Measurements from ENCODE around the gene PRDM5. TPM values are rescaled to one million over a fixed set of nuclear protein-coding genes. Genes with fewer than 3 reads are reported as not detected.

The PRDM5 gene
- total RNA-seq, 1 donor from 2014 or later: 12.2 TPM

DNA sequence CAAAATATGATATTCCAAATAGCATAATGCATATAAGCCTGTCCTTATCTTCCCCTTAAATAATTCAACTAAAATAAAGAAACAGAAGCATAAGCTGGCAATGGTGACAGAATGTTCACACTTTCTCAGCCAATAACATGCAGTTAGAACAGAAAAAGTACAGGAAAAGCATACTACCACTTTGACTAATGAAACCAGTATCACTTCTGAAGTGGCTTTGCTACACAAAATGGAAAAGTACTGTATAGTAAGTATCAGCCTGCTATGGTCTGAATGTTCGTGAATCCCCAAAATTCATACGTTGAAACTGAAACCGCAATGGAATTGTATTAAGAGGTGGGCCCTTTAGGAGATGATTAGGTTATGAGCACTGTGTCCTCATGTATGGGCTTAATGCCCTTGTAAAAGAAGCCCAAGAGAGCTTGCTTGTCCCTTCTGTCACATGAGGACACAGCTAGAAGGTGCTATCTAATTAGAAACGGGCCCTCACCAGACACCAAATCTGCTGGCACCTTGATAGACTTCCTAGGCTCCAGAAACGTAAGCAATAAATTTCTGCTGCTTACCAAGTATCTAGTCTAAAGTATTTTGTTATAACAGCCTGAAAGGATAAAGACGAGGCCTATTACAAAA is 102.6 kb downstream of the PRDM5 start:
- Histone ChIP-seq H3K27ac (replicated peaks) (no peak overlapping the region), H3K27me3 (ENCODE audit: low read depth) (no peaks in the 10 kb centered on the region), H3K4me3 (no peak overlapping the region), H3K4me1 (peaks cover 16% of the 10 kb centered on the region), H3K36me3 (peaks cover 11% of the 10 kb centered on the region), H3K9me3 (replicated peaks) (no peaks in the 10 kb centered on the region)
- TF ChIP-seq, protein P1, sequence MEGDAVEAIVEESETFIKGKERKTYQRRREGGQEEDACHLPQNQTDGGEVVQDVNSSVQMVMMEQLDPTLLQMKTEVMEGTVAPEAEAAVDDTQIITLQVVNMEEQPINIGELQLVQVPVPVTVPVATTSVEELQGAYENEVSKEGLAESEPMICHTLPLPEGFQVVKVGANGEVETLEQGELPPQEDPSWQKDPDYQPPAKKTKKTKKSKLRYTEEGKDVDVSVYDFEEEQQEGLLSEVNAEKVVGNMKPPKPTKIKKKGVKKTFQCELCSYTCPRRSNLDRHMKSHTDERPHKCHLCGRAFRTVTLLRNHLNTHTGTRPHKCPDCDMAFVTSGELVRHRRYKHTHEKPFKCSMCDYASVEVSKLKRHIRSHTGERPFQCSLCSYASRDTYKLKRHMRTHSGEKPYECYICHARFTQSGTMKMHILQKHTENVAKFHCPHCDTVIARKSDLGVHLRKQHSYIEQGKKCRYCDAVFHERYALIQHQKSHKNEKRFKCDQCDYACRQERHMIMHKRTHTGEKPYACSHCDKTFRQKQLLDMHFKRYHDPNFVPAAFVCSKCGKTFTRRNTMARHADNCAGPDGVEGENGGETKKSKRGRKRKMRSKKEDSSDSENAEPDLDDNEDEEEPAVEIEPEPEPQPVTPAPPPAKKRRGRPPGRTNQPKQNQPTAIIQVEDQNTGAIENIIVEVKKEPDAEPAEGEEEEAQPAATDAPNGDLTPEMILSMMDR (IDR thresholded peaks at IDR 0.05; ENCODE audit: borderline replicate concordance): no peak
- no peak for DNase-seq
- intact Hi-C loops (cut with micrococcal nuclease): no loop called here

DNA sequence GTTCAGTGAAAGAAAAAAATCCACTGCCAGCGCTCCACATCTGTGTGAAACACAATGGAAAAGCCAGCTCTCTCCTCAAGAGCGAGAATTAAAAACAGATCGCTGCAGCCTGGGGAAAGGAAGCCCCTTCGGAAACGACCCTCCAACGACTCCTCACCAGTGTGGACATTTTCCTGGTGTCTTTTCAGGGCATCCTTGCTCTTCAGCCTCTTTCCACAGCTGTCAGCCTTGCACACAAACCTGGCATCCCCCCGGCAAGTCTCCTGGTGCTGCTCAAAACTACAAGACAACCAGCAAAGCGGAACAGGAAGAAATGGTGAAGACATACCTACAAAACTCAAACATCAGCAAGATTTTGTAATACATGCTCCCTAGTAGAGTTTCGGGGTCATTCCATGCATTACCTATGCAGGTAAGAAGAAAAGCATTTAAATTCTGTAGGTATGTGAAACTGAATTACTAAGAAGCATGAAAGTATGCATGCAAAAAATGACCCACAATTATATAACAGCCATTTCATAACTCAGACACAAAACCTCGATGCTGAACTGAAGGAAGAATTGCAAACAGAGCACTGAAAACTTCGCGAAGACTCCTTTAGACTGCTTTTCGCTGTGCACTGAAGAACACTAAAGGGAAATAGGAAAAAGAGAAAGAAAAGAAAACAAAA is 106.1 kb downstream of the PRDM5 start:
- H3K4me3 ChIP-seq: no peak overlapping the region

DNA sequence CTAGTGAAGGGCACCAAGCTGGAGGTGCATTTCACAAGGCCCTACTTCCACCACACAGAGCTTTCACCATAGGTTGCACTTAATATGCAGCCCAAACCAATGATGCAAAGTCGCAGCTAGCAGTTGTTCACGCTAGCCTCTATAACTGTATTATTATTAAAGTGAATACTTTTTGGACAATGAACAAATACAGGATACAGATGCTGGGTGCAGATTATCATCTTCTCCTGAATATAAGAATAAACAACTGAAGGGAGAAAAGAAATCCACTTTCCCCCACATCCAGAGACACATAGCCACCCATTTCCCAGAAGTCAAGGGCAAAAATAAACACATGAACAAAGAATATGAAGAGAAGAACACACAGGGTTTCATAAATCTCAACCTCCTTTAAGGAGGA is 107.2 kb downstream of the PRDM5 start:
- intact Hi-C loops (cut with micrococcal nuclease): no loop called here

More for the DNA sequence above, 106.1 kb downstream of the PRDM5 start:
- Histone ChIP-seq H3K27ac (replicated peaks) (no peak overlapping the region), H3K4me1 (peaks cover 12% of the 10 kb centered on the region), H3K27me3 (ENCODE audit: low read depth) (no peaks in the 10 kb centered on the region), H3K36me3 (peaks cover 11% of the 10 kb centered on the region), H3K9me3 (replicated peaks) (no peaks in the 10 kb centered on the region)
- TF ChIP-seq, protein P1 (IDR thresholded peaks at IDR 0.05; ENCODE audit: borderline replicate concordance): no peak
- intact Hi-C loops (cut with micrococcal nuclease): no loop called here
- DNase-seq: no peak

DNA sequence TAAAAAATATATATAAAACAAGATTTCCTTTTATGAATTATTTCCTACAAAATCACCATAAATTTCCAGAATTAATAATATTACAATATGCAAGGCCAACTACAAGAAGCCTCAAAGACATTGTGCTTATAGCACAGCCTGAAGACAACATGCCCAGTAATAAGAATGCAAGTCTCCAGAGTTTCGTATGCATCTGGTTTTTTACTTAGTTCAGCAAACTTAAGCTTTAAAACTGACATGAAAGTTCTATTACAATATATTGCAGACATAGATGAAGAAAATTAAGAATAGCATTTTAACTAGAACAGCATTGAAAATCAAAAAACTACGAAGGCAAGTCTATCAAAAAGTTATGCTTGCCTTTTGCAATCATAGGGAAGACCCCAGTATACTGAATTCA is 107.6 kb downstream of the PRDM5 start:
- no peak overlapping the region for H3K27ac ChIP-seq (replicated peaks)
- peaks cover 3% of the 10 kb centered on the region for H3K4me1 ChIP-seq
- H3K4me3 ChIP-seq: no peak overlapping the region
- peaks cover 7% of the 10 kb centered on the region for H3K9me3 ChIP-seq (replicated peaks)
- peaks cover 19% of the 10 kb centered on the region for H3K36me3 ChIP-seq
- DNase-seq: no peak
- intact Hi-C loops (cut with micrococcal nuclease): no loop called here
- TF ChIP-seq, protein P1 (IDR thresholded peaks at IDR 0.05; ENCODE audit: borderline replicate concordance): no peak
- no peaks in the 10 kb centered on the region for H3K27me3 ChIP-seq (ENCODE audit: low read depth)

More for the DNA sequence above, 107.2 kb downstream of the PRDM5 start:
- Histone ChIP-seq H3K36me3 (peaks cover 14% of the 10 kb centered on the region), H3K4me3 (no peak overlapping the region), H3K27ac (replicated peaks) (no peak overlapping the region), H3K27me3 (ENCODE audit: low read depth) (no peaks in the 10 kb centered on the region), H3K4me1 (peaks cover 8% of the 10 kb centered on the region), H3K9me3 (replicated peaks) (peaks cover 2% of the 10 kb centered on the region)
- no peak for DNase-seq
- TF ChIP-seq, protein P1 (IDR thresholded peaks at IDR 0.05; ENCODE audit: borderline replicate concordance): no peak

DNA sequence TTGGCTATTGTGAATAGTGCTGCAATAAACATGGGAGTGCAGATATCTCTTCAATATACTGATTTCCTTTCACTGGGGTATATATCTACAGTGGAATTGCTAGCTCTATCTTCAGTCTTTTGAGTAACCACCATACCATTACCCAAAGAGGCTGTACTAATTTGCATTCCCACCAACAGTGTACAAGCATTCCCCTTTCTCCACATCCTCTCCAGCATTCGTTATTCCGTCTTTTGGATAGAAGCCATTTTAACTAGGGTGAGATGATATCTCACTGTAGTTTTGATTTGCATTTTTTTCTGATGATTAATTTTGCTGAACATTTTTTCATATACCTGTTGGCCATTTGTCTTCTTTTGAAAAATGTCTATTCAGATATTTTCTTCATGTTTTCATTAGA is 110.3 kb downstream of the PRDM5 start:
- no peaks in the 10 kb centered on the region for H3K4me1 ChIP-seq
- TF ChIP-seq, protein P1 (IDR thresholded peaks at IDR 0.05; ENCODE audit: borderline replicate concordance): no peak
- no peak overlapping the region for H3K4me3 ChIP-seq
- H3K27me3 ChIP-seq (ENCODE audit: low read depth): no peaks in the 10 kb centered on the region
- no peak for DNase-seq
- H3K9me3 ChIP-seq (replicated peaks): peaks cover 21% of the 10 kb centered on the region
- H3K36me3 ChIP-seq: peaks cover 31% of the 10 kb centered on the region
- intact Hi-C loops (cut with micrococcal nuclease): no loop called here
- no peak overlapping the region for H3K27ac ChIP-seq (replicated peaks)

Measured in left ventricle myocardium inferior (tissue), 1 donor.